Caco-2 (cell line): Measurements from ENCODE around the gene RAD51D. TPM values are rescaled to one million over a fixed set of nuclear protein-coding genes. Genes with fewer than 3 reads are reported as not detected.

ENCODE experiments used
- Bru-seq: library from RNA; stranded (reverse); fragments of 400-500 nt; gene quantifications from one replicate; lab custom pipeline; 2021; lab: Mats Ljungman, UMichigan
- BruChase-seq, 2 experiments: library from RNA; stranded (reverse); fragments of 400-500 nt; gene quantifications; one replicate each; lab custom pipeline; 2021; lab: Mats Ljungman, UMichigan
- BruUV-seq: library from RNA; stranded (reverse); fragments of 400-500 nt; replicated peaks from 2 replicates; lab custom pipeline; 2021; lab: Mats Ljungman, UMichigan
- CTCF ChIA-PET: fragments of 300-600 bp; sonication (Branson Sonifier 250); formaldehyde crosslinking; loops from one replicate; lab custom pipeline; 2022; ENCODE audit warnings: antibody characterized with exemption; lab: Charles Lee
- POLR2A ChIA-PET: fragments of 300-600 bp; sonication (Branson Sonifier 250); formaldehyde crosslinking; loops from one replicate; lab custom pipeline; 2022; ENCODE audit warnings: antibody characterized with exemption; lab: Charles Lee
- DNase-seq, 2 experiments: peaks; one replicate each; pipeline versions ENCODE4 v3.0.0 to v3.0.0-alpha.2; 2020 to 2022
- H3K27me3 ChIP-seq: replicated peaks from 2 replicates; pipeline ENCODE4 v1.6.0; 2011; ENCODE audit warnings: low read length; ENCODE audit not compliant: control insufficient read depth, insufficient read depth
- H3K36me3 ChIP-seq: 2 replicates; pipeline ENCODE4 v1.5.1; 2011; ENCODE audit warnings: low read length; ENCODE audit not compliant: control insufficient read depth, insufficient read depth
- H3K4me1 ChIP-seq: fragments of 250-450 bp; sonication (Bioruptor Pico); 2 replicates; pipeline ENCODE4 v1.5.1; 2020; ENCODE audit warnings: mild to moderate bottlenecking
- H3K4me3 ChIP-seq: 2 replicates; pipeline ENCODE4 v1.5.1; 2011; ENCODE audit warnings: low read depth, mild to moderate bottlenecking, control low read depth, low read length
- H3K9me3 ChIP-seq: fragments of 250-450 bp; sonication (Bioruptor Pico); 2 replicates; pipeline ENCODE4 v1.5.1; 2020; ENCODE audit warnings: mild to moderate bottlenecking, moderate library complexity
- H3K27ac Mint-ChIP-seq: one replicate; pipeline ENCODE4 v1.8.0; 2022; ENCODE audit warnings: mixed read lengths; ENCODE audit not compliant: unreplicated experiment
- H3K27me3 Mint-ChIP-seq: one replicate; pipeline ENCODE4 v1.8.0; 2022; ENCODE audit warnings: mixed read lengths; ENCODE audit not compliant: insufficient read depth, unreplicated experiment
- H3K36me3 Mint-ChIP-seq: one replicate; pipeline ENCODE4 v1.8.0; 2022; ENCODE audit warnings: mild to moderate bottlenecking, mixed read lengths; ENCODE audit not compliant: insufficient read depth, unreplicated experiment
- H3K4me1 Mint-ChIP-seq: one replicate; pipeline ENCODE4 v1.8.0; 2022; ENCODE audit warnings: low read depth, mixed read lengths; ENCODE audit not compliant: unreplicated experiment
- H3K4me3 Mint-ChIP-seq: one replicate; pipeline ENCODE4 v1.8.0; 2022; ENCODE audit warnings: mild to moderate bottlenecking, moderate library complexity, mixed read lengths; ENCODE audit not compliant: unreplicated experiment
- H3K9me3 Mint-ChIP-seq: one replicate; pipeline ENCODE4 v1.8.0; 2022; ENCODE audit warnings: mixed read lengths; ENCODE audit not compliant: unreplicated experiment
- CTCF ChIP-seq, 2 experiments: fragments of 200-600 bp in 1 of 2; IDR thresholded peaks; 1 replicate in 1 of 2; 2 replicates in 1 of 2; pipeline versions ENCODE4 v1.5.1 to v1.8.0; 2011 to 2022; ENCODE audit warnings: antibody characterized with exemption in 1 of 2, control low read depth in 1 of 2, inconsistent platforms in 1 of 2, low read depth in 1 of 2, low read length in 1 of 2, mild to moderate bottlenecking in 1 of 2, moderate library complexity in 1 of 2; ENCODE audit not compliant: insufficient read depth in 1 of 2, severe bottlenecking in 1 of 2, unreplicated experiment in 1 of 2
- intact Hi-C: fragments of 100-400 bp; cut with micrococcal nuclease; formaldehyde crosslinking; loops from one replicate; pipeline ENCODE4 v1.10.0; 2022; ENCODE audit not compliant: unreplicated experiment
- long read RNA-seq: library from polyadenylated mRNA; stranded (forward); transcript quantifications from one replicate; pipeline ENCODE4 v2.0.0, GENCODE V29; 2022
- total RNA-seq: library from RNA; stranded (reverse); gene quantifications from 2 replicates; pipeline ENCODE4 v1.2.3, GENCODE V29; 2022

Gene RAD51D
- total RNA-seq (31.8 and 31.9 TPM in 2 replicates), Bru-seq, nascent RNA (percentile 76 among the genes with signal in this experiment), BruChase-seq, experiment 1, labeled RNA remaining after a 2-hour chase (percentile 90 among the genes with signal in this experiment), BruChase-seq, experiment 2, labeled RNA remaining after a 6-hour chase (percentile 92 among the genes with signal in this experiment)
- long read RNA-seq, full-length matches to known transcripts, result 20 of 34 reads
- long read RNA-seq, partial matches to known transcripts, result 4 of 34 reads
- long read RNA-seq, other reads (novel, unspliced or antisense), result 10 of 34 reads

- Histone ChIP-seq H3K4me3 (peak within 1 kb of the TSS; percentile 70), H3K36me3 (0 out of 2 replicates have a peak, but pooled peaks cover 1% of the 10 kb centered on the region), H3K9me3 (no peaks in the 10 kb centered on the region), H3K4me1 (peaks cover 5% of the 10 kb centered on the region), H3K27me3 (no peaks in the 10 kb centered on the region)
- intact Hi-C loops, result loop anchor here (1.0 to 5.0 kb wide), 4 partner anchors 31 to 577 kb away; partner anchors contain the start of gene LIG3
- peaks cover 14% of the 10 kb centered on the region for H3K36me3 Mint-ChIP-seq
- no peaks in the 10 kb centered on the region for H3K27me3 Mint-ChIP-seq
- TF ChIP-seq CTCF (IDR thresholded peaks at IDR 0.05; ENCODE audit: insufficient read depth in 1 of 2, low read depth in 1 of 2, low read length in 1 of 2, severe bottlenecking in 1 of 2, unreplicated experiment in 1 of 2), result peak; percentile 74 to 97
- CTCF ChIA-PET, result interaction anchor here (0.8 to 2.4 kb wide), 10 partner anchors 10 to 577 kb away, joined by 3 to 12 read pairs (median 4); partner anchors contain the start of gene LIG3
- TSS peak; percentile 30 for BruUV-seq
- H3K27ac Mint-ChIP-seq, result peak within 1 kb of the TSS; percentile 40
- POLR2A ChIA-PET, result no interaction called here
- peak; percentile 86 to 91 for DNase-seq
- peak within 1 kb of the TSS; percentile 75 for H3K4me3 Mint-ChIP-seq
- H3K4me1 Mint-ChIP-seq, result no peaks in the 10 kb centered on the region
- no peaks in the 10 kb centered on the region for H3K9me3 Mint-ChIP-seq
These were observed at the start of gene RAD51D for GRCh38 chr17:35119370-35120165. Gene RAD51D (minus strand): TSS chr17:35119860. CDS start chr17:35119613, 247 bp downstream.

GRCh38 chr17:35167666-35168065 lies 48.0 kb upstream of the RAD51D start:
- ChIA-PET CTCF (no interaction called here), POLR2A (no interaction called here)
- H3K4me3 Mint-ChIP-seq, result no peak overlapping the region
- Histone ChIP-seq H3K9me3 (no peaks in the 10 kb centered on the region), H3K4me1 (0 out of 2 replicates have a peak, but pooled peaks cover 4% of the 10 kb centered on the region), H3K4me3 (no peak overlapping the region), H3K36me3 (no peaks in the 10 kb centered on the region), H3K27me3 (no peaks in the 10 kb centered on the region; the same call in none of the 2 replicates)
- peaks cover 7% of the 10 kb centered on the region for H3K27me3 Mint-ChIP-seq
- TF ChIP-seq CTCF (IDR thresholded peaks at IDR 0.05; ENCODE audit: insufficient read depth in 1 of 2, low read depth in 1 of 2, low read length in 1 of 2, severe bottlenecking in 1 of 2, unreplicated experiment in 1 of 2), result no peak
- DNase-seq, result no peak
- no peaks in the 10 kb centered on the region for H3K36me3 Mint-ChIP-seq
- H3K4me1 Mint-ChIP-seq, result peaks cover 6% of the 10 kb centered on the region
- H3K9me3 Mint-ChIP-seq, result no peaks in the 10 kb centered on the region
- no TSS peak for BruUV-seq
- intact Hi-C loops, result no loop called here
- H3K27ac Mint-ChIP-seq, result no peak overlapping the region

- H3K36me3 Mint-ChIP-seq, result no peaks in the 10 kb centered on the region
- no peaks in the 10 kb centered on the region for H3K36me3 ChIP-seq
- no peaks in the 10 kb centered on the region for H3K9me3 Mint-ChIP-seq
- intact Hi-C loops, result no loop called here
- no peak overlapping the region for H3K4me3 ChIP-seq
- H3K27ac Mint-ChIP-seq, result no peak overlapping the region
- no peaks in the 10 kb centered on the region for H3K9me3 ChIP-seq
- CTCF ChIA-PET, result no interaction called here
- 0 out of 2 replicates have a peak, but pooled peaks cover 4% of the 10 kb centered on the region for H3K4me1 ChIP-seq
- POLR2A ChIA-PET, result no interaction called here
- H3K4me1 Mint-ChIP-seq, result peaks cover 6% of the 10 kb centered on the region
- BruUV-seq, result no TSS peak
- TF ChIP-seq CTCF (IDR thresholded peaks at IDR 0.05; ENCODE audit: insufficient read depth in 1 of 2, low read depth in 1 of 2, low read length in 1 of 2, severe bottlenecking in 1 of 2, unreplicated experiment in 1 of 2), result no peak
- H3K27me3 Mint-ChIP-seq, result peaks cover 8% of the 10 kb centered on the region
- H3K27me3 ChIP-seq, result no peaks in the 10 kb centered on the region; the same call in none of the 2 replicates
- DNase-seq, result peak in 1 of 2 experiments; percentile 14
- H3K4me3 Mint-ChIP-seq, result no peak overlapping the region
These were observed 47.4 kb upstream of the RAD51D start for GRCh38 chr17:35167046-35167445.
